ENCODE data around the gene RHEBL1. TPM values are rescaled to one million over a fixed set of nuclear protein-coding genes. Genes with fewer than 3 reads are reported as not detected.

Gene RHEBL1
- total RNA-seq, 1 donor from 2014 or later, result 1.5 TPM

- DNase-seq, result peak; percentile 34
Observed at GRCh38 chr12:49051777-49052438, 17.9 kb downstream of the RHEBL1 start.

GRCh38 chr12:49051373-49051764 is 18.4 kb downstream of the RHEBL1 start:
- Histone ChIP-seq H3K4me3 (no peak overlapping the region), H3K36me3 (peaks cover 92% of the 10 kb centered on the region), H3K27ac (no peak overlapping the region), H3K4me1 (peaks cover 15% of the 10 kb centered on the region), H3K27me3 (ENCODE audit: low read depth) (no peaks in the 10 kb centered on the region), H3K9me3 (no peaks in the 10 kb centered on the region)
- DNase-seq (peak; percentile 29), ATAC-seq (no peak)
- TF ChIP-seq CTCF (IDR thresholded peaks at IDR 0.05), result no peak
- intact Hi-C loops (cut with DNase I), result no loop called here

More at GRCh38 chr12:49051777-49052438, 17.9 kb downstream of the RHEBL1 start:
- peaks cover 20% of the 10 kb centered on the region for H3K4me1 ChIP-seq
- H3K27ac ChIP-seq, result no peak overlapping the region
- no peaks in the 10 kb centered on the region for H3K27me3 ChIP-seq (ENCODE audit: low read depth)
- no peak for TF ChIP-seq CTCF (IDR thresholded peaks at IDR 0.05)
- peaks cover 86% of the 10 kb centered on the region for H3K36me3 ChIP-seq
- no peak for ATAC-seq
- intact Hi-C loops (cut with DNase I), result no loop called here
- no peaks in the 10 kb centered on the region for H3K9me3 ChIP-seq
- no peak overlapping the region for H3K4me3 ChIP-seq

- Histone ChIP-seq H3K4me1 (peaks cover 9% of the 10 kb centered on the region), H3K36me3 (peaks cover 98% of the 10 kb centered on the region)
- intact Hi-C loops (cut with DNase I), result no loop called here
Observed at GRCh38 chr12:49050507-49051372, 19.0 kb downstream of the RHEBL1 start.

GRCh38 chr12:49049566-49050224 is 20.1 kb downstream of the RHEBL1 start:
- Histone ChIP-seq H3K9me3 (no peaks in the 10 kb centered on the region), H3K27me3 (ENCODE audit: low read depth) (no peaks in the 10 kb centered on the region), H3K4me3 (no peak overlapping the region), H3K4me1 (no peaks in the 10 kb centered on the region), H3K36me3 (peaks cover 100% of the 10 kb centered on the region), H3K27ac (no peak overlapping the region)
- DNase-seq (peak; percentile 30), ATAC-seq (no peak)
- intact Hi-C loops (cut with DNase I), result no loop called here
- no peak for TF ChIP-seq CTCF (IDR thresholded peaks at IDR 0.05)

More at GRCh38 chr12:49050507-49051372, 19.0 kb downstream of the RHEBL1 start:
- ATAC-seq, result no peak
- H3K9me3 ChIP-seq, result no peaks in the 10 kb centered on the region
- H3K27me3 ChIP-seq (ENCODE audit: low read depth), result no peaks in the 10 kb centered on the region
- no peak overlapping the region for H3K27ac ChIP-seq
- H3K4me3 ChIP-seq, result no peak overlapping the region
- TF ChIP-seq CTCF (IDR thresholded peaks at IDR 0.05), result no peak
- DNase-seq, result peak; percentile 17

GRCh38 chr12:49048953-49049352 is 20.8 kb downstream of the RHEBL1 start:
- Histone ChIP-seq H3K36me3 (peaks cover 100% of the 10 kb centered on the region), H3K27ac (no peak overlapping the region), H3K4me3 (no peak overlapping the region), H3K9me3 (no peaks in the 10 kb centered on the region), H3K4me1 (no peaks in the 10 kb centered on the region), H3K27me3 (ENCODE audit: low read depth) (no peaks in the 10 kb centered on the region)
- intact Hi-C loops (cut with DNase I), result no loop called here
- DNase-seq, result peak; percentile 25
- no peak for ATAC-seq
- no peak for TF ChIP-seq CTCF (IDR thresholded peaks at IDR 0.05)
